SH-SY5Y (cell line): ENCODE measurements around the gene EVI2B.

ENCODE experiments used
- GATA2 ChIP-seq: IDR thresholded peaks from 2 replicates; pipeline ENCODE4 v1.6.1; 2011; ENCODE audit warnings: mild to moderate bottlenecking, low read depth, low read length
- GATA3 ChIP-seq: IDR thresholded peaks from 2 replicates; pipeline ENCODE4 v1.6.1; 2011; ENCODE audit warnings: low read depth, mild to moderate bottlenecking, low read length, moderate library complexity

- TF ChIP-seq GATA2 (no peak), GATA3 (no peak)
Observed at GRCh38 chr17:31260151-31260550, 53.7 kb downstream of the EVI2B start.
